Measurements from ENCODE around the gene DCAF4. TPM values are rescaled to one million over a fixed set of nuclear protein-coding genes. Genes with fewer than 3 reads are reported as not detected.
A peak's percentile ranks its signal among the peaks of the same experiment; 100 is the strongest.
"Not testable (repeated sequence)": the region's sequence is repeated elsewhere in the genome, so short reads cannot be mapped to it uniquely, and the experiment has no call there.

The DCAF4 gene
- total RNA-seq, 1 donor from 2014 or later = 9.5 TPM

GRCh38 chr14:72998252-72998903, 72.1 kb downstream of the DCAF4 start:
- no peak for TF ChIP-seq CTCF (conservative IDR thresholded peaks at IDR 0.05)
- DNase-seq (ENCODE audit: low read depth, low spot score) = no peak
- Mint-ChIP-seq H3K4me1 (no peaks in the 10 kb centered on the region), H3K4me3 (no peak overlapping the region), H3K27me3 (ENCODE audit: low read depth) (no peaks in the 10 kb centered on the region), H3K36me3 (ENCODE audit: low read depth) (peaks cover 8% of the 10 kb centered on the region), H3K9me3 (no peaks in the 10 kb centered on the region), H3K27ac (ENCODE audit: unreplicated experiment) (no peak overlapping the region)

- Mint-ChIP-seq H3K4me1 (no peaks in the 10 kb centered on the region), H3K4me3 (no peak overlapping the region), H3K36me3 (ENCODE audit: low read depth) (peaks cover 8% of the 10 kb centered on the region), H3K9me3 (no peaks in the 10 kb centered on the region), H3K27ac (ENCODE audit: unreplicated experiment) (peak overlapping the region; percentile 37), H3K27me3 (ENCODE audit: low read depth) (no peaks in the 10 kb centered on the region)
- no peak for TF ChIP-seq CTCF (conservative IDR thresholded peaks at IDR 0.05)
- no peak for DNase-seq (ENCODE audit: low read depth, low spot score)
These were observed 73.1 kb downstream of the DCAF4 start for GRCh38 chr14:72999316-72999715.

GRCh38 chr14:73000073-73000472, 73.8 kb downstream of the DCAF4 start:
- Mint-ChIP-seq H3K27me3 (ENCODE audit: low read depth) (no peaks in the 10 kb centered on the region), H3K27ac (ENCODE audit: unreplicated experiment) (no peak overlapping the region), H3K4me3 (no peak overlapping the region), H3K9me3 (no peaks in the 10 kb centered on the region), H3K36me3 (ENCODE audit: low read depth) (peaks cover 8% of the 10 kb centered on the region), H3K4me1 (no peaks in the 10 kb centered on the region)
- DNase-seq (ENCODE audit: low read depth, low spot score) = no peak
- TF ChIP-seq CTCF (conservative IDR thresholded peaks at IDR 0.05) = no peak

- no peak for DNase-seq (ENCODE audit: low read depth, low spot score)
- Mint-ChIP-seq H3K9me3 (no peaks in the 10 kb centered on the region), H3K27me3 (ENCODE audit: low read depth) (no peaks in the 10 kb centered on the region), H3K36me3 (ENCODE audit: low read depth) (no peaks in the 10 kb centered on the region), H3K27ac (ENCODE audit: unreplicated experiment) (no peak overlapping the region), H3K4me3 (no peak overlapping the region), H3K4me1 (no peaks in the 10 kb centered on the region)
- no peak for TF ChIP-seq CTCF (conservative IDR thresholded peaks at IDR 0.05)
These were observed 77.4 kb downstream of the DCAF4 start for GRCh38 chr14:73003681-73004080.

GRCh38 chr14:73004641-73005040, 78.4 kb downstream of the DCAF4 start:
- not testable (repeated sequence) for H3K9me3 Mint-ChIP-seq; H3K4me3 Mint-ChIP-seq; H3K27ac Mint-ChIP-seq (ENCODE audit: unreplicated experiment); DNase-seq (ENCODE audit: low read depth, low spot score); H3K27me3 Mint-ChIP-seq (ENCODE audit: low read depth); H3K4me1 Mint-ChIP-seq; H3K36me3 Mint-ChIP-seq (ENCODE audit: low read depth)

- Mint-ChIP-seq H3K9me3 (no peaks in the 10 kb centered on the region), H3K27ac (ENCODE audit: unreplicated experiment) (no peak overlapping the region), H3K27me3 (ENCODE audit: low read depth) (no peaks in the 10 kb centered on the region), H3K36me3 (ENCODE audit: low read depth) (peaks cover 6% of the 10 kb centered on the region), H3K4me3 (no peak overlapping the region), H3K4me1 (peaks cover 2% of the 10 kb centered on the region)
- TF ChIP-seq CTCF (conservative IDR thresholded peaks at IDR 0.05) = no peak
- DNase-seq (ENCODE audit: low read depth, low spot score) = no peak
These were observed 81.6 kb downstream of the DCAF4 start for GRCh38 chr14:73007835-73008234.

Data from neural crest cell (in vitro differentiated cells).